Activated CD8-positive, alpha-beta T cell treated with anti-CD3 and anti-CD28 coated beads, Interleukin-2, amount 10 ng/mL, durations not matched to agents 7 days and 5 days (primary cell): Measurements from ENCODE around the gene CAMK2G. TPM values are rescaled to one million over a fixed set of nuclear protein-coding genes. Genes with fewer than 3 reads are reported as not detected.
A peak's percentile ranks its signal among the peaks of the same experiment; 100 is the strongest.

Experiments
- ATAC-seq: fragments of 150-1000 bp; cut with Tn5 transposase; one replicate; pipeline ENCODE4 v1.10.0; 2021; ENCODE audit warnings: moderate library complexity
- CTCF ChIA-PET: fragments of 350-600 bp; sonication (Branson Sonifier 250); formaldehyde crosslinking; loops from one replicate; lab custom pipeline; 2021; ENCODE audit warnings: antibody characterized with exemption; lab: Charles Lee
- POLR2A ChIA-PET: fragments of 350-600 bp; sonication (Branson Sonifier 250); formaldehyde crosslinking; loops from one replicate; lab custom pipeline; 2021; ENCODE audit warnings: antibody characterized with exemption; lab: Charles Lee
- DNase-seq: peaks from one replicate; pipeline ENCODE4 v3.0.0-alpha.2; 2020
- H3K27ac Mint-ChIP-seq: one replicate; pipeline ENCODE4 v1.8.0; 2021; ENCODE audit warnings: mild to moderate bottlenecking, mixed read lengths
- H3K27me3 Mint-ChIP-seq: one replicate; pipeline ENCODE4 v1.8.0; 2021; ENCODE audit warnings: low read depth, mixed read lengths
- H3K36me3 Mint-ChIP-seq: one replicate; pipeline ENCODE4 v1.8.0; 2021; ENCODE audit warnings: low read depth, mixed read lengths
- H3K4me1 Mint-ChIP-seq: one replicate; pipeline ENCODE4 v1.8.0; 2021; ENCODE audit warnings: low read depth, mixed read lengths
- H3K4me3 Mint-ChIP-seq: one replicate; pipeline ENCODE4 v1.8.0; 2021; ENCODE audit warnings: mild to moderate bottlenecking, mixed read lengths
- H3K9me3 Mint-ChIP-seq: one replicate; pipeline ENCODE4 v1.8.0; 2022; ENCODE audit warnings: mixed read lengths; ENCODE audit not compliant: insufficient read depth
- total RNA-seq, 2 experiments: library from RNA; stranded (reverse); gene quantifications; one replicate each; pipeline ENCODE4 v1.2.3, GENCODE V29; 2021

The CAMK2G gene
- total RNA-seq, 2 experiments from 2014 or later, result 43.2 to 48.4 TPM

DNA sequence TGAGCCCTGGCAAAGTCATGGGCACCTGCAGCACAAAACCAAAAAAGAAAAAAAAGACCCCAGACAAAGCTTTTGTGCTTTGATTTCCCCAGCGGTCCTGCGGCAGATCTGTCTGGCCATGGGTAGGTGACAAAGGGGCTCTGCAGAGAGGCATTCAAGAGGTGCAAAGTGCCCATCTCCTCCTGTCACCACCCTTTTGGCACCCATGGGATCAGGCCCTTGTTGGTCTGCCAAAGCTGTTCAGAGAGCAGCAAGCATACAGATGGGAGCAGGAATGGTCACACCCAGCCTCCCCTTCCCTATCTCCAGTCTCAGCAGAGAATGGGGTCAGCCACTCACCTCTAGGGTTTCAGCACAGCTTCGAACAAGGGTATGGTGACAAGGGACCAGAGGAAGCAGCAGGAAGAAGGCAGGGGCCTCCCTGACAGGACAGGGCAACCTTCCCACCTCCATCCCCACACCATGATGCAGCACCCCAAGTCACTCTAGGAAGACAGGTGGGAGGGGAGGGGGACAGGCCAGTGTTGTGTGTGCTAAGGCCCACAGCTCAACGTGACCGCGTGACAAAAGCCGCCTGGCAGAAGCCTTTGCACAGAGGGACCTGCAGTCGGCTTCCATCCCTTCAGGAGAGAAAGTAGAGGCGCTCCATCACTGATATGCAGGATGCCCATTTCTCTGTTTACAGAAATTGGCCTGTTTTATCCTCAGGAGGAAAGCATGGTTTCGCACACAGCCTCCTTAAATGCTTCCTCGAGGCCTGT lies 6.3 kb downstream of the CAMK2G start:
- DNase-seq, result no peak
- POLR2A ChIA-PET, result interaction anchor here (0.6 to 1.2 kb wide), 2 partner anchors 49 to 61 kb away, joined by 3 to 4 read pairs; no protein-coding TSS in a partner anchor
- Mint-ChIP-seq H3K4me3 (no peak overlapping the region), H3K4me1 (peaks cover 88% of the 10 kb centered on the region), H3K36me3 (peaks cover 64% of the 10 kb centered on the region), H3K27ac (peak overlapping the region; percentile 91), H3K27me3 (no peaks in the 10 kb centered on the region), H3K9me3 (no peaks in the 10 kb centered on the region)
- CTCF ChIA-PET, result interaction anchor here (2.2 to 13.9 kb wide), 3 partner anchors 9 to 21 kb away, joined by 7 to 228 read pairs (median 86); partner anchors contain the start of gene CAMK2G
- no peak for ATAC-seq

DNA sequence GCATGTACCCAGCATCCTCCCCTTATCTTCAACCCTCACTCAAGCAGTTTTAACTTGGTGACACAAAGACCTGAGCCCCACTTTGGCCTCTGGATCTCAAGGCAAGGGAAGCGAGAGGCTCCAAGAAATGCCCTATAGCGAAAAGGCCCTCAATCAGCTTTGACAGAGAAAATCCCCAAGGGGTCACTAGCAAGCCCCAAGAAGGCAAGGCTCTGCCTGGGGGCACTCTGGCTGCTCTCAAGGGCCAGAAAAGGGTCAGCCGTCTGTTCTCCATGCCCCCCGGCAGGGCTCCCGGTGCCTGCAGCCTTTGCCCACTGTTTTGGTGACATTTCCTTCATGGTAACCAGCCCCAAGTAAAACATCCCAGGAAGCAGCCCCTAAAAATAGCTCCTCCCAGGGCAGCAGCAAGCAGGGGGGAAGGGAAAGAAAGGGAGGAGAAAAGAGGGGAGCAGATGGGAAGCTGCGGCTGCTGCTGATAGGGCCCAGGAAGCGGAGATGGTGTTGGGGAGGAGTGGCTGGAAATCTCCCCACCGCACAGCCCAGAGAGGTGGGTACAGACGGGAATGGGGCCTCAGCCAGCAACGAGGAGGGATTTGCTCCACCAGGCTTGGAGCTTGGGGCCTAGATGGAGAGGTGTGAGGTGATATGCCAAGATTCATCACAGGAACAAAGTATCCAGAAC lies 7.1 kb downstream of the CAMK2G start:
- peak overlapping the region; percentile 80 for H3K4me3 Mint-ChIP-seq
- H3K27me3 Mint-ChIP-seq, result no peaks in the 10 kb centered on the region
- peaks cover 60% of the 10 kb centered on the region for H3K36me3 Mint-ChIP-seq
- ATAC-seq (no peak), DNase-seq (no peak)
- CTCF ChIA-PET, result interaction anchor here (0.6 to 13.9 kb wide), 5 partner anchors 10 to 1664 kb away, joined by 3 to 228 read pairs (median 7); partner anchors contain the start of gene CAMK2G
- POLR2A ChIA-PET, result interaction anchor here (1.2 kb wide), 1 partner anchor 62 kb away, joined by 4 read pairs; no protein-coding TSS in a partner anchor
- peaks cover 88% of the 10 kb centered on the region for H3K4me1 Mint-ChIP-seq
- peak overlapping the region; percentile 91 for H3K27ac Mint-ChIP-seq
- H3K9me3 Mint-ChIP-seq, result no peaks in the 10 kb centered on the region

DNA sequence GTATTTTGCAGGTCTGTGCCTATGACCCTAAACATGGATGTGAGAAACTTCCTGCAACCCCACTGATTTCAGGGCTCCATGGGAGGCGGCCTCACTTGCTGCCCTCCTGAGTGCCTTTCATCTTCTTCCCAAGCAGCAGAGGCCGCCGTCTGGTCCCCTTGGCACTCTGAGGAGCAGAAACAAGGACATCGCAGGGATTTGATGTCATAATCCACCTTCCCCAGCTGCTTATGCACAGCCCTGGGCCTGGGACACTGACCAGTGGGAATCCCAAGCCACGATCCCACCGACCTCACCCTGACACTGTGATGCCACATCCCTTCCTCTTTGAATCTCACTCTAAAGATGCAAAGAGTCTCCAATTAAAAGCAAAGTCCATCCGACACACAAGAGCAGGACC lies 7.7 kb downstream of the CAMK2G start:
- H3K9me3 Mint-ChIP-seq, result no peaks in the 10 kb centered on the region
- H3K4me1 Mint-ChIP-seq, result peaks cover 85% of the 10 kb centered on the region
- ChIA-PET CTCF (interaction anchor here (0.6 to 13.9 kb wide), 7 partner anchors 11 to 1663 kb away, joined by 3 to 228 read pairs (median 4); partner anchors contain the start of gene CAMK2G), POLR2A (interaction anchor here (0.7 to 2.2 kb wide), 5 partner anchors 8 to 133 kb away, joined by 3 to 14 read pairs (median 3); partner anchors contain the start of gene CAMK2G)
- peak overlapping the region; percentile 80 for H3K4me3 Mint-ChIP-seq
- no peaks in the 10 kb centered on the region for H3K27me3 Mint-ChIP-seq
- DNase-seq (no peak), ATAC-seq (no peak)
- H3K27ac Mint-ChIP-seq, result peak overlapping the region; percentile 91
- H3K36me3 Mint-ChIP-seq, result peaks cover 57% of the 10 kb centered on the region

DNA sequence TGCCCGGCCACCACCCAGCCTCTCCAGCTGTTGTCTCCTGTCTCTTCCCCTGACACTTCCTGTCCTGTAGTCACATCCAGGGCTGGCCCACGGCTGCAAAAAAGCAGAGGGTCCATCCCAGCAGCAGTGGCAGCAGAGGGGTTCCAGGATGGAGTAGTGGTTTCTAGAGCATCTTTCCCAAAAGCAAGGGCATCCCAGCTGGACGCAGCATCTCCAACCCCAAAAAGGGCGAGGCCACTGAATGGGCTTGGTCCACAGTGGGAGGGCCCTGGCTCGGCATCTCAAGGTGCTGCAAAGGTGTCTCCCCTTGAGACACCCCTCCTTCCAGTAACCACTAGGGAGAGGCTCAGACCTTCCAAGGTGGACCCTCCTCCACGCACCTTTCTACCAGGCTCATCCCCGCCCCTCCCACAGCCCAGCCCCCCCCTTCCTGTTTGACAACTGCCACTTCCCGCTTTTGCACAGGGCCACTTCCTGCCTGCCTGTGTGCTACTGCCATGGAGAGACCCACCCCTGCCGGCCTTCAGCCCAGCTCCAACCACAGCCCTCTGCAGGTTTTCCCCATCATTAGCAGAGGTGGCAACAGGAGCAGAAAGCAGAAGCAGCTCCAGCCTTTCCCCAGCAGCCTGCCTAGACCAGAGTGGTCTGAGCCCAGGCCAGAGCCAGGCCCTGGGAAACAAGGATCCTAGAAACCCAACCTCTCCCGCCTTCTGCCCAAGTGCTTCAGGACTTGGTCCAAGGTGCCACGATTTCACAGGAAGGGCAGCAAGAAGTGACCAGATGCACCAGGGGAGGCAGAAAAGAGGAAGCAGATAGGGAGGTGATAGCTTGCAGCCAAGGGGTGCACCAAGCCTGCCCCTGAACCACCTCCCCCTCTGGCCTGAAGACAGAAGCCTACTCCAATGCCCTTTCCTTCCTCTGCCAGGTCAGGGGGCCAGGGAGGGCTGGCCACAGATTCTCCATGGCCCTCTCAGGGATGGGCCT lies 8.6 kb downstream of the CAMK2G start:
- peak overlapping the region; percentile 91 for H3K27ac Mint-ChIP-seq

DNA sequence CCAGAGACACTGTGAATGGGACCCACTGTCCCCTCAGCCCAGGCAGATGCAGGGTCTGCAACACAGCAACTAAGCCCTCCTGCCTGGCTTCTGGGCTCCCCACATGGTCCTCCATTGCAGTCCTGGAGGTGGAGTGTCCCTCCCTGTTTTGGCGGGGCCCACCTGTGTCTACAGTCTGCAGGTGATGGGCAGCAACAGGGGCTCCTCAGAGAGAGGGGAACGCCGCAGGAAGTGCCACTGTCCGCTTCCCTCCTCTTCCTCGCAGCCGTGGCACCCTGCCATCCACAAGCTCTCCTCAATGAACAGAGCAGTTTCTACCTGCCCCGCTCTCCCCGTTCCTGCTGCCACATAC lies 9.3 kb downstream of the CAMK2G start:
- ATAC-seq, result no peak

More for the DNA sequence above, 8.6 kb downstream of the CAMK2G start:
- H3K4me1 Mint-ChIP-seq, result peaks cover 83% of the 10 kb centered on the region
- peak; percentile 72 for DNase-seq
- POLR2A ChIA-PET, result interaction anchor here (0.7 to 2.4 kb wide), 9 partner anchors 8 to 133 kb away, joined by 3 to 14 read pairs (median 6); partner anchors contain the start of gene CAMK2G
- H3K27me3 Mint-ChIP-seq, result no peaks in the 10 kb centered on the region
- peak overlapping the region; percentile 80 for H3K4me3 Mint-ChIP-seq
- no peaks in the 10 kb centered on the region for H3K9me3 Mint-ChIP-seq
- CTCF ChIA-PET, result interaction anchor here (1.0 to 13.9 kb wide), 8 partner anchors 9 to 216 kb away, joined by 3 to 228 read pairs (median 4); partner anchors contain the start of gene CAMK2G
- peak; percentile 81 for ATAC-seq
- peaks cover 56% of the 10 kb centered on the region for H3K36me3 Mint-ChIP-seq

DNA sequence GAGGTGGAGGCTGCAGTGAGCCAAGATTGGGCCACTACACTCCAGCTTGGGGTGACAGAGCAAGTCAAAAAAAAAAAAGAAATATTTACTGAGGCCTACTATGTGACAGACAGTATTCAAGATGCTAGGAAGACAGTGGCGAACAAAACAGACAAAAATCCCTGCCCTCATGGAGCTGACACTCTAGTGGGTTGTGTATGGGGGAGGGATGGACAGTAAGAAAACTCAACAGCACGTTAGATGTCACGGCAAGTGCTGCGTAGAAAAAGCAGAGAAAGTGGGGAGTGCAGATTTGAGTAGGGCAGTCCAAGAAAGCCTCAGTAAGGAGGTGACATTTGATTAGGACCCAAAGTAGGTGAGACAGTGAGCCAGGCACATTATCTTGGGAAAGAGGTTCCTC lies 10.1 kb downstream of the CAMK2G start:
- Mint-ChIP-seq H3K27me3 (no peaks in the 10 kb centered on the region), H3K4me1 (peaks cover 91% of the 10 kb centered on the region), H3K27ac (peak overlapping the region; percentile 91), H3K4me3 (no peak overlapping the region), H3K36me3 (peaks cover 61% of the 10 kb centered on the region), H3K9me3 (no peaks in the 10 kb centered on the region)
- ATAC-seq (no peak), DNase-seq (no peak)
- CTCF ChIA-PET, result interaction anchor here (0.7 to 13.9 kb wide), 5 partner anchors 9 to 217 kb away, joined by 3 to 228 read pairs (median 4); partner anchors contain the start of gene CAMK2G
- POLR2A ChIA-PET, result interaction anchor here (2.2 to 2.4 kb wide), 2 partner anchors 10 to 15 kb away, joined by 8 to 14 read pairs; partner anchors contain the start of gene CAMK2G

More for the DNA sequence above, 9.3 kb downstream of the CAMK2G start:
- Mint-ChIP-seq H3K36me3 (peaks cover 56% of the 10 kb centered on the region), H3K27ac (peak overlapping the region; percentile 91), H3K27me3 (no peaks in the 10 kb centered on the region), H3K9me3 (no peaks in the 10 kb centered on the region), H3K4me3 (peak overlapping the region; percentile 80), H3K4me1 (peaks cover 83% of the 10 kb centered on the region)
- POLR2A ChIA-PET, result interaction anchor here (1.2 to 2.4 kb wide), 5 partner anchors 8 to 15 kb away, joined by 6 to 14 read pairs (median 8); partner anchors contain the start of gene CAMK2G
- DNase-seq, result no peak
- CTCF ChIA-PET, result interaction anchor here (0.7 to 13.9 kb wide), 5 partner anchors 8 to 216 kb away, joined by 3 to 228 read pairs (median 4); partner anchors contain the start of gene CAMK2G

DNA sequence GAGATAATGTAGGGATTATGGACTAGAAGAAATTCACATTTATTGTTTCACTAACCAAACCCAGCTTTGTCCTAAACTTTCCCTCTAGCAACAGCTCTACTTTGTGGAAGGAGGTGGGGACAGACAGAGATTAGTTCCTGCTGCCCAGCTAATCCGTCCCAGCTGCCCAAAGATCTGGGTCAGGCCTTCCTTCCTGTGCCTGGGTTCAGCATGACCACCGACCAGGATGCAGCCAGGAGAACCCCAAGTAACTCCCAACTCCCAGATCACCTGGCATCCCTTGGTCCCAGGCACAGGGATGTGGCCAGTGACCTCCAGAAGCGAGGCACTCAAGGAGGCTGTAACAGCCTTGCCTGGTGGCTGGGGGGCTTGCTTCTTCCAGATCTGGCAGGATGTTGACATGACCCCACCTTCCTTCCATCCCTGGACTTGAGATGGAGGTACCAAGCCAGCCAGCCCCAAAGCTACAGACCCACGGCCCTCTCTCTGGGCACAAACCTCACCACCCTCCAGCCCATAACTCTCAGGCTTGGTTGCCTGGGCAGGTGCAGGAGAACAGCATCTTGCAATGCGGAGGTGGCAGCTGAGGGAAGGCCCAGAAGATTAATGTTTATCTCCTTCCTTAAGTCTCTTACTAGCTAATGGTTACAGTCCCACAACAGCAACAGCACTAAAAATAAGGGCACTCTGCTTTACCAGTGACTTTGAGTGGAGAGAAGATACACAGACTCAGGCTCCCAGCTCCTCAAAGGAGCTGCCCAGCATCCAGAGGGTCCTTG lies 11.1 kb downstream of the CAMK2G start:
- H3K36me3 Mint-ChIP-seq, result peaks cover 70% of the 10 kb centered on the region
- ATAC-seq, result no peak
- H3K27me3 Mint-ChIP-seq, result no peaks in the 10 kb centered on the region
- H3K9me3 Mint-ChIP-seq, result no peaks in the 10 kb centered on the region
- ChIA-PET POLR2A (interaction anchor here (2.4 kb wide), 1 partner anchor 14 kb away, joined by 8 read pairs; no protein-coding TSS in a partner anchor), CTCF (interaction anchor here (1.2 to 13.9 kb wide), 4 partner anchors 12 to 93 kb away, joined by 4 to 228 read pairs (median 46); partner anchors contain the start of gene CAMK2G)
- DNase-seq, result no peak
- H3K4me3 Mint-ChIP-seq, result no peak overlapping the region
- peaks cover 95% of the 10 kb centered on the region for H3K4me1 Mint-ChIP-seq
- peak overlapping the region; percentile 43 for H3K27ac Mint-ChIP-seq

DNA sequence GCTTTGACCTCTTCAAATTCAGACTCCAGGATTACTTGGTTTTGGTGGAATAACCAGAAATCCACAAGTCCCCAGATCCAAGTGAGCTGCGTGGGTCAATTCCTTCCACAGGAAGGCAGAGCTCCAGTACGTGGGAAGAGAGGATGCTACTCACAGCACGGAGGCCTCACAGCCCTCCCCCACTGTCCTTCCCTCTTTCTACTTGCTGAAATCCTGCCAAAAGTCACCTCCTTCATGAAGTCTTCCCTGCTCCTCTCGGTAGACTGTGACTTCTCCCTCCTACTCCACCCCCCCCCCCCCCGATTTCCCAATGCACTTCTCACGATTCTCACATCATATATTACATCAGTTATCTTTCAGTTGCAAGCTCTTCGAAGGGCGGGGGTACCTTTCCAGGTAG lies 12.3 kb downstream of the CAMK2G start:
- H3K4me3 Mint-ChIP-seq, result no peak overlapping the region
- CTCF ChIA-PET, result interaction anchor here (0.7 to 13.9 kb wide), 7 partner anchors 10 to 197 kb away, joined by 3 to 228 read pairs (median 4); partner anchors contain the start of gene CAMK2G
- POLR2A ChIA-PET, result interaction anchor here (1.0 kb wide), 2 partner anchors 9 to 13 kb away, joined by 3 to 4 read pairs; no protein-coding TSS in a partner anchor
- H3K9me3 Mint-ChIP-seq, result no peaks in the 10 kb centered on the region
- DNase-seq, result no peak
- no peak for ATAC-seq
- H3K4me1 Mint-ChIP-seq, result peaks cover 95% of the 10 kb centered on the region
- no peak overlapping the region for H3K27ac Mint-ChIP-seq
- H3K27me3 Mint-ChIP-seq, result no peaks in the 10 kb centered on the region
- peaks cover 81% of the 10 kb centered on the region for H3K36me3 Mint-ChIP-seq

DNA sequence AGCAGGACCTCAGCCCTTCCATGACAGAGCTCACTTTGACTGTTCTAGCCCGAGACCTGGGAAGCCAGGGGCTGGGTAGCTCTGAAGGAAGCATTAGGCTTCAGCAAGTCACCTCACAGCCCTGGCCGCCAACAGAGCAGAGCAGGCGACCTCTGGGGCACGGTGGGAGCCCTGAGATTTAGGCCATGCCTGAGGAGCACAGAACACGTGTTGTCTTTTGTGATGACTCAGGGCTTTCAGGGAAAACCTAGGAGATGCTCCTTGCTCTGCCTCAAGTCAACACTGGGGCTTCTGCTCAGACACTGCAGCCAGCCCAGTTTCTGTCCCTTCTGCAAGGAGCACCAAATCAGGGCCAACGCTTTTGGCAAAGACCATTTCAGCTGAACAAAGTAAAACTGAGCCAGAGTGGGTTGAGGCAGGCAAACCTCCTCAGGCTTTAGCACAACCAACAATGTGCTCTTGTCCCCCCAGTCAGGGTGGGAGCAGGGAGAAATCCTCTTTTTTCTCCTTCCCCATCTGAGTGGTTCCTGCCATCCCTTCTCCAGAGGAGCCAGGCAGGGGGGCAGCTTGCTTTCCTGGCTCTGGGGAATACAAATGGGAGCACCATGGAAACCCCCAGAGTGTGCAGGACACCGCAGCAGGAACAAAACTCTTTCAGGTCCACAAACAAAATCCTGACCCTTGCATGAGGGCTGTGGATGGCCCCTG lies 14.4 kb downstream of the CAMK2G start:
- Mint-ChIP-seq H3K27ac (peak overlapping the region; percentile 80), H3K9me3 (no peaks in the 10 kb centered on the region), H3K27me3 (no peaks in the 10 kb centered on the region), H3K36me3 (peaks cover 80% of the 10 kb centered on the region), H3K4me1 (peaks cover 88% of the 10 kb centered on the region), H3K4me3 (peak overlapping the region; percentile 43)
- ChIA-PET POLR2A (interaction anchor here (1.4 to 1.6 kb wide), 3 partner anchors 10 to 50 kb away, joined by 3 to 8 read pairs (median 5); partner anchors contain the start of gene CAMK2G), CTCF (interaction anchor here (1.1 to 13.9 kb wide), 5 partner anchors 10 to 97 kb away, joined by 4 to 228 read pairs (median 9); partner anchors contain the start of gene CAMK2G)
- ATAC-seq, result no peak
- no peak for DNase-seq
